Naive thymus-derived CD4-positive, alpha-beta T cell (primary cell): Measurements from ENCODE around the gene KIF13A. TPM values are rescaled to one million over a fixed set of nuclear protein-coding genes. Genes with fewer than 3 reads are reported as not detected.
A peak's percentile ranks its signal among the peaks of the same experiment; 100 is the strongest.

ENCODE experiments used
- ATAC-seq: fragments of 150-1000 bp; cut with Tn5 transposase; 2 replicates; pipeline ENCODE4 v1.10.0; 2021; ENCODE audit warnings: mild to moderate bottlenecking, moderate library complexity
- CTCF ChIA-PET: fragments of 350-600 bp; sonication (Branson Sonifier 250); formaldehyde crosslinking; loops from one replicate; lab custom pipeline; 2021; ENCODE audit warnings: antibody characterized with exemption; lab: Charles Lee
- POLR2A ChIA-PET: fragments of 350-600 bp; sonication (Branson Sonifier 250); formaldehyde crosslinking; loops from one replicate; lab custom pipeline; 2021; ENCODE audit warnings: antibody characterized with exemption, inconsistent platforms; lab: Charles Lee
- DNase-seq, 9 donors: peaks; one replicate each; pipeline versions ENCODE4 v3.0.0 to v3.0.0-alpha.2; 2020 to 2022; ENCODE audit warnings: mixed read lengths in 1 of 9
- H3K27ac ChIP-seq: one replicate; pipeline ENCODE4 v1.7.0; 2013; ENCODE audit warnings: mild to moderate bottlenecking, low read depth, low read length, moderate library complexity
- H3K27me3 ChIP-seq, 2 donors: one replicate each; pipeline ENCODE4 v1.7.0; 2013; ENCODE audit warnings: low read length in 2 of 2, mild to moderate bottlenecking in 2 of 2, moderate library complexity in 2 of 2; ENCODE audit not compliant: control insufficient read depth in 2 of 2, insufficient read depth in 2 of 2
- H3K36me3 ChIP-seq, 3 experiments: 1 replicate in 2 of 3; 2 replicates in 1 of 3; pipeline ENCODE4 v1.7.0; 2013; ENCODE audit warnings: low read length in 3 of 3, mild to moderate bottlenecking in 3 of 3, moderate library complexity in 1 of 3; ENCODE audit not compliant: insufficient read depth in 3 of 3, control insufficient read depth in 2 of 3
- H3K4me1 ChIP-seq, 2 donors: one replicate each; pipeline ENCODE4 v1.7.0; 2013; ENCODE audit warnings: low read length in 2 of 2, mild to moderate bottlenecking in 2 of 2, moderate library complexity in 1 of 2; ENCODE audit not compliant: control insufficient read depth in 2 of 2, insufficient read depth in 2 of 2
- H3K4me3 ChIP-seq: 2 replicates; pipeline ENCODE4 v1.7.0; 2013; ENCODE audit warnings: mild to moderate bottlenecking, low read length
- H3K9me3 ChIP-seq, 3 experiments: 1 replicate in 2 of 3; 2 replicates in 1 of 3; pipeline ENCODE4 v1.7.0; 2013; ENCODE audit warnings: low read length in 3 of 3; ENCODE audit not compliant: control insufficient read depth in 2 of 3
- H3K27ac Mint-ChIP-seq, 9 donors: one replicate each; pipeline ENCODE4 v1.8.0; 2020 to 2022; ENCODE audit warnings: mixed read lengths in 9 of 9, mild to moderate bottlenecking in 8 of 9, moderate library complexity in 5 of 9, inconsistent platforms in 2 of 9
- H3K27me3 Mint-ChIP-seq, 5 donors: one replicate each; pipeline ENCODE4 v1.8.0; 2021 to 2022; ENCODE audit warnings: mixed read lengths in 5 of 5, mild to moderate bottlenecking in 1 of 5
- H3K36me3 Mint-ChIP-seq, 5 donors: one replicate each; pipeline ENCODE4 v1.8.0; 2020 to 2022; ENCODE audit warnings: mixed read lengths in 5 of 5, mild to moderate bottlenecking in 3 of 5, inconsistent platforms in 1 of 5
- H3K4me1 Mint-ChIP-seq, 7 donors: one replicate each; pipeline ENCODE4 v1.8.0; 2020 to 2022; ENCODE audit warnings: mixed read lengths in 7 of 7, mild to moderate bottlenecking in 3 of 7, inconsistent platforms in 1 of 7
- H3K4me3 Mint-ChIP-seq, 10 donors: one replicate each; pipeline ENCODE4 v1.8.0; 2020 to 2022; ENCODE audit warnings: mild to moderate bottlenecking in 10 of 10, mixed read lengths in 10 of 10, moderate library complexity in 6 of 10, inconsistent platforms in 2 of 10
- H3K9me3 Mint-ChIP-seq, 11 donors: one replicate each; pipeline ENCODE4 v1.8.0; 2020 to 2022; ENCODE audit warnings: mixed read lengths in 11 of 11, mild to moderate bottlenecking in 4 of 11, inconsistent platforms in 1 of 11, moderate library complexity in 1 of 11
- intact Hi-C, 2 donors: fragments of 100-400 bp; cut with micrococcal nuclease; formaldehyde crosslinking; loops; one replicate each; pipeline ENCODE4 v1.15.1; 2023
- polyA plus RNA-seq, 2 donors: library from polyadenylated mRNA; unstranded; fragments of 300-500 nt; fragmentation: Illumina TruSeq; gene quantifications; one replicate each; pipeline ENCODE4 v1.2.3, GENCODE V29; 2021
- total RNA-seq, 6 experiments: library from RNA in 5 of 6; stranded (reverse) in 5 of 6; gene quantifications; 1 replicate in 5 of 6; 2 replicates in 1 of 6; pipeline ENCODE4 v1.2.3 and lab custom pipeline; 2021 to 2026

The KIF13A gene
- total and polyA plus RNA-seq, 7 experiments from 2014 or later, result 0.05 to 21.0 (median 0.97) TPM; not detected in 2

GRCh38 chr6:17714177-17714576 is 273.3 kb downstream of the KIF13A start:
- Histone ChIP-seq H3K9me3 (no peaks in the 10 kb centered on the region), H3K27me3 (no peaks in the 10 kb centered on the region), H3K27ac (no peak overlapping the region), H3K4me1 (no peaks in the 10 kb centered on the region), H3K4me3 (no peak overlapping the region), H3K36me3 (no peaks in the 10 kb centered on the region)
- peak overlapping the region in 1 of 10 donors; percentile 34 for H3K4me3 Mint-ChIP-seq
- ATAC-seq (no peak), DNase-seq (no peak)
- H3K9me3 Mint-ChIP-seq, result no peaks in the 10 kb centered on the region
- CTCF ChIA-PET, result no interaction called here
- H3K4me1 Mint-ChIP-seq, result peaks cover 0 to 20% (median 0%) of the 10 kb centered on the region in 7 donors
- peaks cover 0 to 7% (median 0%) of the 10 kb centered on the region in 5 donors for H3K27me3 Mint-ChIP-seq
- intact Hi-C loops, result no loop called here
- H3K36me3 Mint-ChIP-seq, result peaks cover 0 to 4% (median 0%) of the 10 kb centered on the region in 5 donors
- H3K27ac Mint-ChIP-seq, result no peak overlapping the region
- POLR2A ChIA-PET, result no interaction called here

- no peaks in the 10 kb centered on the region for H3K9me3 ChIP-seq
- H3K4me3 ChIP-seq, result no peak overlapping the region
- peaks cover 0 to under 1% of the 10 kb centered on the region in 2 donors for H3K4me1 ChIP-seq
- Mint-ChIP-seq H3K27me3 (peaks cover 0 to 5% (median 0%) of the 10 kb centered on the region in 5 donors), H3K9me3 (no peaks in the 10 kb centered on the region), H3K4me3 (no peak overlapping the region), H3K36me3 (peaks cover 0 to 11% (median 0%) of the 10 kb centered on the region in 5 donors), H3K4me1 (peaks cover 0 to 21% (median 3%) of the 10 kb centered on the region in 7 donors), H3K27ac (no peak overlapping the region)
- intact Hi-C loops, result no loop called here
- H3K27me3 ChIP-seq, result no peaks in the 10 kb centered on the region
- ChIA-PET POLR2A (no interaction called here), CTCF (no interaction called here)
- H3K27ac ChIP-seq, result no peak overlapping the region
- DNase-seq (no peak), ATAC-seq (no peak)
- no peaks in the 10 kb centered on the region for H3K36me3 ChIP-seq
Measured at GRCh38 chr6:17712576-17712975, 274.9 kb downstream of the KIF13A start.

GRCh38 chr6:17710331-17710730 is 277.1 kb downstream of the KIF13A start:
- peaks cover 0 to 3% (median 0%) of the 10 kb centered on the region in 11 donors for H3K9me3 Mint-ChIP-seq
- DNase-seq (no peak), ATAC-seq (no peak)
- H3K27me3 Mint-ChIP-seq, result peaks cover 0 to 2% (median 0%) of the 10 kb centered on the region in 5 donors
- peaks cover 0 to 7% (median 0%) of the 10 kb centered on the region in 3 experiments for H3K36me3 ChIP-seq
- peaks cover 0 to 5% of the 10 kb centered on the region in 2 donors for H3K4me1 ChIP-seq
- no peak overlapping the region for H3K27ac Mint-ChIP-seq
- H3K4me3 Mint-ChIP-seq, result no peak overlapping the region
- POLR2A ChIA-PET, result no interaction called here
- H3K27me3 ChIP-seq, result no peaks in the 10 kb centered on the region
- H3K4me1 Mint-ChIP-seq, result peaks cover 5 to 34% (median 16%) of the 10 kb centered on the region in 7 donors
- H3K4me3 ChIP-seq, result no peak overlapping the region
- CTCF ChIA-PET, result no interaction called here
- H3K9me3 ChIP-seq, result no peaks in the 10 kb centered on the region
- H3K27ac ChIP-seq, result no peak overlapping the region
- intact Hi-C loops, result no loop called here
- peaks cover 0 to 15% (median 0%) of the 10 kb centered on the region in 5 donors for H3K36me3 Mint-ChIP-seq

GRCh38 chr6:17709476-17709875 is 278.0 kb downstream of the KIF13A start:
- no peak for ATAC-seq
- Histone ChIP-seq H3K4me3 (no peak overlapping the region), H3K4me1 (peaks cover 3 to 10% of the 10 kb centered on the region in 2 donors), H3K9me3 (no peaks in the 10 kb centered on the region), H3K27me3 (no peaks in the 10 kb centered on the region), H3K36me3 (peaks cover 0 to 7% (median 0%) of the 10 kb centered on the region in 3 experiments), H3K27ac (no peak overlapping the region)
- ChIA-PET POLR2A (no interaction called here), CTCF (interaction anchor here (0.5 kb wide), 1 partner anchor 68 kb away, joined by 3 read pairs; no protein-coding TSS in a partner anchor)
- intact Hi-C loops, result loop anchor here (5.0 to 10.0 kb wide), 7 partner anchors 37 to 1575 kb away; partner anchors contain the start of genes ATXN1 (in 1 of the 2) and RNF144B (in 1 of the 2)
- peaks cover 0 to 14% (median 0%) of the 10 kb centered on the region in 5 donors for H3K36me3 Mint-ChIP-seq
- H3K4me1 Mint-ChIP-seq, result peaks cover under 1 to 28% (median 17%) of the 10 kb centered on the region in 7 donors
- peaks cover 0 to 2% (median 0%) of the 10 kb centered on the region in 5 donors for H3K27me3 Mint-ChIP-seq
- H3K27ac Mint-ChIP-seq, result no peak overlapping the region
- no peak for DNase-seq
- peaks cover 0 to 3% (median 0%) of the 10 kb centered on the region in 11 donors for H3K9me3 Mint-ChIP-seq
- no peak overlapping the region for H3K4me3 Mint-ChIP-seq

Other genes with a start within 250 kb of the KIF13A start
- 1 to 10 TPM in 2 of 5 experiments, under 1 TPM in 3; 0.39 to 1.4 (median 0.61) TPM for gene NHLRC1, start 135.0 kb upstream of the KIF13A start, total RNA-seq
- gene NHLRC1, start 135.0 kb upstream of the KIF13A start, polyA plus RNA-seq, result 1 to 10 TPM; 1.7 to 1.9 TPM
- gene TPMT, start 167.4 kb upstream of the KIF13A start, total RNA-seq, result 1 to 10 TPM; 2.9 to 6.1 (median 5.0) TPM
- gene TPMT, start 167.4 kb upstream of the KIF13A start, polyA plus RNA-seq, result 10 to 100 TPM in 1 of 2 donors, 1 to 10 TPM in 1; 9.5 to 13.1 TPM
- gene KDM1B, start 167.8 kb upstream of the KIF13A start, total RNA-seq, result 10 to 100 TPM in 3 of 5 experiments, 1 to 10 TPM in 2; 7.3 to 25.4 (median 12.5) TPM
- 1 to 10 TPM; 1.3 to 3.4 TPM for gene KDM1B, start 167.8 kb upstream of the KIF13A start, polyA plus RNA-seq